Measurements from ENCODE around the gene CCNB3.

- TF ChIP-seq, protein P1, sequence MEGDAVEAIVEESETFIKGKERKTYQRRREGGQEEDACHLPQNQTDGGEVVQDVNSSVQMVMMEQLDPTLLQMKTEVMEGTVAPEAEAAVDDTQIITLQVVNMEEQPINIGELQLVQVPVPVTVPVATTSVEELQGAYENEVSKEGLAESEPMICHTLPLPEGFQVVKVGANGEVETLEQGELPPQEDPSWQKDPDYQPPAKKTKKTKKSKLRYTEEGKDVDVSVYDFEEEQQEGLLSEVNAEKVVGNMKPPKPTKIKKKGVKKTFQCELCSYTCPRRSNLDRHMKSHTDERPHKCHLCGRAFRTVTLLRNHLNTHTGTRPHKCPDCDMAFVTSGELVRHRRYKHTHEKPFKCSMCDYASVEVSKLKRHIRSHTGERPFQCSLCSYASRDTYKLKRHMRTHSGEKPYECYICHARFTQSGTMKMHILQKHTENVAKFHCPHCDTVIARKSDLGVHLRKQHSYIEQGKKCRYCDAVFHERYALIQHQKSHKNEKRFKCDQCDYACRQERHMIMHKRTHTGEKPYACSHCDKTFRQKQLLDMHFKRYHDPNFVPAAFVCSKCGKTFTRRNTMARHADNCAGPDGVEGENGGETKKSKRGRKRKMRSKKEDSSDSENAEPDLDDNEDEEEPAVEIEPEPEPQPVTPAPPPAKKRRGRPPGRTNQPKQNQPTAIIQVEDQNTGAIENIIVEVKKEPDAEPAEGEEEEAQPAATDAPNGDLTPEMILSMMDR (IDR thresholded peaks at IDR 0.05; ENCODE audit: poor library complexity, severe bottlenecking): no peak
- TF ChIP-seq MXI1 (conservative IDR thresholded peaks at IDR 0.05; ENCODE audit: poor library complexity, severe bottlenecking): no peak
- no peak for TF ChIP-seq TAF1 (IDR thresholded peaks at IDR 0.05; ENCODE audit: low read depth)
- no peak for TF ChIP-seq RAD21 (conservative IDR thresholded peaks at IDR 0.05)
- TF ChIP-seq, protein P2, sequence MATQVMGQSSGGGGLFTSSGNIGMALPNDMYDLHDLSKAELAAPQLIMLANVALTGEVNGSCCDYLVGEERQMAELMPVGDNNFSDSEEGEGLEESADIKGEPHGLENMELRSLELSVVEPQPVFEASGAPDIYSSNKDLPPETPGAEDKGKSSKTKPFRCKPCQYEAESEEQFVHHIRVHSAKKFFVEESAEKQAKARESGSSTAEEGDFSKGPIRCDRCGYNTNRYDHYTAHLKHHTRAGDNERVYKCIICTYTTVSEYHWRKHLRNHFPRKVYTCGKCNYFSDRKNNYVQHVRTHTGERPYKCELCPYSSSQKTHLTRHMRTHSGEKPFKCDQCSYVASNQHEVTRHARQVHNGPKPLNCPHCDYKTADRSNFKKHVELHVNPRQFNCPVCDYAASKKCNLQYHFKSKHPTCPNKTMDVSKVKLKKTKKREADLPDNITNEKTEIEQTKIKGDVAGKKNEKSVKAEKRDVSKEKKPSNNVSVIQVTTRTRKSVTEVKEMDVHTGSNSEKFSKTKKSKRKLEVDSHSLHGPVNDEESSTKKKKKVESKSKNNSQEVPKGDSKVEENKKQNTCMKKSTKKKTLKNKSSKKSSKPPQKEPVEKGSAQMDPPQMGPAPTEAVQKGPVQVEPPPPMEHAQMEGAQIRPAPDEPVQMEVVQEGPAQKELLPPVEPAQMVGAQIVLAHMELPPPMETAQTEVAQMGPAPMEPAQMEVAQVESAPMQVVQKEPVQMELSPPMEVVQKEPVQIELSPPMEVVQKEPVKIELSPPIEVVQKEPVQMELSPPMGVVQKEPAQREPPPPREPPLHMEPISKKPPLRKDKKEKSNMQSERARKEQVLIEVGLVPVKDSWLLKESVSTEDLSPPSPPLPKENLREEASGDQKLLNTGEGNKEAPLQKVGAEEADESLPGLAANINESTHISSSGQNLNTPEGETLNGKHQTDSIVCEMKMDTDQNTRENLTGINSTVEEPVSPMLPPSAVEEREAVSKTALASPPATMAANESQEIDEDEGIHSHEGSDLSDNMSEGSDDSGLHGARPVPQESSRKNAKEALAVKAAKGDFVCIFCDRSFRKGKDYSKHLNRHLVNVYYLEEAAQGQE (IDR thresholded peaks at IDR 0.05; ENCODE audit: borderline replicate concordance): no peak
Measured at GRCh38 chrX:50393902-50394301, 189.3 kb downstream of the CCNB3 start.
